ENCODE results near the gene UBE2J2.

DNA sequence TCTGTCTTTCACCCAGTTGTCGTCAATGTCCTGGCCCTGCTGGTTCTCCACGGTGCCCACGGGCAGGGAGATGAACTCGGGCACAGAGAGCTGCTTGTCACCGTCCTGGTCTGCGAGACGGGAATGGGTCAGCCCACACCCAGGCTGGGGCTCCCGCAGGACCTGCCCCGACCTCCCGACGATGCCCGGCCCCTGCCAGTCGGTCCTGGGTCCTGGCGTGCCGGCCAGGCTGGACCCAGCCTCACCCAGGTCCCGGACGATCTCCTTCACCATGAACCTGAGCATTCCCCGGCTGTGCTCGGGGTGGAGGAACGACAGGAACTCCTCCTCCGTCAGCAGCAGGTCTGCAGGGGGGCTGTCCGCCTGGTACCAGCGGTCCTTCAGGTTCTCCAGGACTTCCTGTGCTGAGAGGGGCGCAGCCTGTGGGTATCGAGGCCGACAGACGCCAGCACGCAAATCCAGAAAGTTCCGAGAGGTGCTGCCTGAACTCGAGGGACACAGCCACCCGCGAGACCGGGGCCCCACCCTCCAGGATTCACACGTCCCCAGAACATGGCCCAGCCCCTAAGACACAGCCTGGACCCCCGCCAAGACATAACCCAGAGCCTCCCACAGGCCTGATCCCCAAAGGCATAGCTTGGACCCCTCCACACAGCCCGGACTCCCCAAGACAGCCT is 55.0 kb downstream of the UBE2J2 start:
- TF ChIP-seq POLR2AphosphoS5 (IDR thresholded peaks at IDR 0.05; ENCODE audit: low read depth, low read length) = no peak
- TF ChIP-seq TAF1 (IDR thresholded peaks at IDR 0.05; ENCODE audit: borderline replicate concordance, low read depth, low read length) = no peak
